Lower lobe of right lung (tissue), 2 donors: ENCODE results near the gene MAP1B. TPM values are rescaled to one million over a fixed set of nuclear protein-coding genes. Genes with fewer than 3 reads are reported as not detected.

Experiments used
- ATAC-seq, 2 donors: fragments of 200-7000 bp; cut with Tn5 transposase; one replicate each; pipeline ENCODE4 v1.9.1; 2020 to 2022; ENCODE audit warnings: mild to moderate bottlenecking in 2 of 2, moderate library complexity in 2 of 2
- DNase-seq: peaks from one replicate; pipeline ENCODE4 v3.0.0-alpha.2; 2020
- H3K27ac ChIP-seq: fragments of 200-600 bp; one replicate; pipeline ENCODE4 v1.8.0; 2022
- H3K27me3 ChIP-seq: fragments of 200-600 bp; one replicate; pipeline ENCODE4 v1.8.0; 2022; ENCODE audit warnings: low read depth
- H3K36me3 ChIP-seq: fragments of 200-600 bp; one replicate; pipeline ENCODE4 v1.8.0; 2022; ENCODE audit warnings: mild to moderate bottlenecking
- H3K4me1 ChIP-seq: fragments of 200-600 bp; one replicate; pipeline ENCODE4 v1.8.0; 2022
- H3K4me3 ChIP-seq: fragments of 200-600 bp; one replicate; pipeline ENCODE4 v1.8.0; 2022; ENCODE audit warnings: mild to moderate bottlenecking
- H3K9me3 ChIP-seq: fragments of 200-600 bp; one replicate; pipeline ENCODE4 v1.8.0; 2022
- CTCF ChIP-seq: fragments of 200-600 bp; IDR thresholded peaks from one replicate; pipeline ENCODE4 v1.8.0; 2022; ENCODE audit warnings: antibody characterized with exemption, mild to moderate bottlenecking
- intact Hi-C: fragments of 100-400 bp; cut with DNase I; formaldehyde crosslinking; loops from one replicate; pipeline ENCODE4 v1.11.0; 2022
- total RNA-seq: library from RNA; stranded (reverse); fragmentation: NEBNext Ultra II Directional; extraction: Animal tissue kit (Norgen Biotek cat#: 25700); gene quantifications from one replicate; pipeline ENCODE4 v1.2.1, GENCODE V29; 2021
- donor health status: DM: no; HTN: yes; CAD: no; lungs with severe emphysema.

MAP1B gene
- total RNA-seq, 1 donor from 2014 or later, result 20.6 TPM

- no peak for TF ChIP-seq CTCF
- no peak overlapping the region for H3K27ac ChIP-seq
- peaks cover 4% of the 10 kb centered on the region for H3K36me3 ChIP-seq
- intact Hi-C loops, result no loop called here
- no peaks in the 10 kb centered on the region for H3K4me1 ChIP-seq
- H3K4me3 ChIP-seq, result no peak overlapping the region
- ATAC-seq, result no peak
- no peak for DNase-seq
- no peaks in the 10 kb centered on the region for H3K27me3 ChIP-seq
- H3K9me3 ChIP-seq, result no peaks in the 10 kb centered on the region
These were observed 96.1 kb downstream of the MAP1B start for GRCh38 chr5:72203251-72203845.

GRCh38 chr5:72204946-72205345 is 97.7 kb downstream of the MAP1B start:
- DNase-seq (no peak), ATAC-seq (no peak)
- Histone ChIP-seq H3K9me3 (no peaks in the 10 kb centered on the region), H3K27me3 (no peaks in the 10 kb centered on the region), H3K36me3 (peaks cover 4% of the 10 kb centered on the region), H3K27ac (no peak overlapping the region), H3K4me3 (no peak overlapping the region), H3K4me1 (no peaks in the 10 kb centered on the region)
- TF ChIP-seq CTCF, result no peak
- intact Hi-C loops, result no loop called here

- ATAC-seq (no peak), DNase-seq (no peak)
- no peak for TF ChIP-seq CTCF
- Histone ChIP-seq H3K36me3 (peaks cover 4% of the 10 kb centered on the region), H3K9me3 (no peaks in the 10 kb centered on the region), H3K4me3 (no peak overlapping the region), H3K27ac (no peak overlapping the region), H3K4me1 (peaks cover under 1% of the 10 kb centered on the region), H3K27me3 (no peaks in the 10 kb centered on the region)
- intact Hi-C loops, result no loop called here
These were observed 98.2 kb downstream of the MAP1B start for GRCh38 chr5:72205431-72206009.

- H3K36me3 ChIP-seq, result peaks cover 4% of the 10 kb centered on the region
- DNase-seq (no peak), ATAC-seq (no peak)
- H3K27me3 ChIP-seq, result no peaks in the 10 kb centered on the region
- H3K27ac ChIP-seq, result no peak overlapping the region
- no peak for TF ChIP-seq CTCF
- no peak overlapping the region for H3K4me3 ChIP-seq
- H3K4me1 ChIP-seq, result peaks cover 7% of the 10 kb centered on the region
- H3K9me3 ChIP-seq, result no peaks in the 10 kb centered on the region
- intact Hi-C loops, result no loop called here
These were observed 98.9 kb downstream of the MAP1B start for GRCh38 chr5:72206160-72206559.

GRCh38 chr5:72206994-72207393 is 99.7 kb downstream of the MAP1B start:
- H3K4me1 ChIP-seq, result peaks cover 7% of the 10 kb centered on the region
- no peaks in the 10 kb centered on the region for H3K9me3 ChIP-seq
- H3K4me3 ChIP-seq, result no peak overlapping the region
- H3K36me3 ChIP-seq, result peaks cover 4% of the 10 kb centered on the region
- no peak for ATAC-seq
- H3K27me3 ChIP-seq, result no peaks in the 10 kb centered on the region
- no peak overlapping the region for H3K27ac ChIP-seq
- TF ChIP-seq CTCF, result no peak
- intact Hi-C loops, result no loop called here
- DNase-seq, result no peak
